Activated T-cell treated with anti-CD3 and anti-CD28 coated beads for 4 hours (primary cell): ENCODE results near the gene APMAP.

Experiments used
- DNase-seq: peaks from one replicate; pipeline ENCODE4 v3.0.0-alpha.2; 2020

APMAP gene

GRCh38 chr20:24992487-24993205 lies at the start of gene APMAP:
APMAP (minus strand) TSS chr20:24992751; CDS start chr20:24992688, 63 bp downstream.
- DNase-seq: peak; percentile 98

- DNase-seq: no peak
Measured at GRCh38 chr20:25041813-25042530, 49.4 kb upstream of the APMAP start.

- DNase-seq: no peak
Measured at GRCh38 chr20:25040438-25040831, 47.9 kb upstream of the APMAP start.

GRCh38 chr20:25039697-25040437 lies 47.3 kb upstream of the APMAP start:
- no peak for DNase-seq

- DNase-seq: no peak
Measured at GRCh38 chr20:25038591-25039015, 46.1 kb upstream of the APMAP start.

- no peak for DNase-seq
Measured at GRCh38 chr20:25038103-25038410, 45.5 kb upstream of the APMAP start.

- no peak for DNase-seq
Measured at GRCh38 chr20:25037288-25038102, 44.9 kb upstream of the APMAP start.

- no peak for DNase-seq
Measured at GRCh38 chr20:25036331-25036936, 43.9 kb upstream of the APMAP start.

- no peak for DNase-seq
Measured at GRCh38 chr20:25035921-25036320, 43.4 kb upstream of the APMAP start.

- no peak for DNase-seq
Measured at GRCh38 chr20:25033924-25034300, 41.4 kb upstream of the APMAP start.

- no peak for DNase-seq
Measured at GRCh38 chr20:25033265-25033923, 40.8 kb upstream of the APMAP start.

- no peak for DNase-seq
Measured at GRCh38 chr20:25032478-25033264, 40.1 kb upstream of the APMAP start.

GRCh38 chr20:25032065-25032477 lies 39.5 kb upstream of the APMAP start:
- no peak for DNase-seq

GRCh38 chr20:25031241-25031640 lies 38.7 kb upstream of the APMAP start:
- DNase-seq: no peak

GRCh38 chr20:25030649-25031207 lies 38.2 kb upstream of the APMAP start:
- DNase-seq: no peak

- no peak for DNase-seq
Measured at GRCh38 chr20:25030007-25030648, 37.6 kb upstream of the APMAP start.

- DNase-seq: no peak
Measured at GRCh38 chr20:25025986-25026605, 33.5 kb upstream of the APMAP start.

GRCh38 chr20:25025091-25025861 lies 32.7 kb upstream of the APMAP start:
- no peak for DNase-seq

GRCh38 chr20:25024171-25024570 lies 31.6 kb upstream of the APMAP start:
- DNase-seq: no peak
